Testis (tissue), 3 donors: ENCODE data around the gene BAIAP3. TPM values are rescaled to one million over a fixed set of nuclear protein-coding genes. Genes with fewer than 3 reads are reported as not detected.
A peak's percentile ranks its signal among the peaks of the same experiment; 100 is the strongest.
"Not testable (repeated sequence)": the region's sequence is repeated elsewhere in the genome, so short reads cannot be mapped to it uniquely, and the experiment has no call there.

Experiments used
- DNase-seq: peaks from one replicate; pipeline ENCODE4 v3.0.0-alpha.2; 2019
- H3K27ac ChIP-seq, 2 donors: fragments of 200-600 bp; sonication (generic); one replicate each; pipeline ENCODE4 v1.5.1; 2019
- H3K27me3 ChIP-seq: fragments of 200-600 bp; sonication (generic); one replicate; pipeline ENCODE4 v1.5.1; 2019
- H3K36me3 ChIP-seq: fragments of 200-600 bp; sonication (generic); one replicate; pipeline ENCODE4 v1.5.1; 2017; ENCODE audit warnings: low read depth; ENCODE audit errors: missing control alignments
- H3K4me1 ChIP-seq: fragments of 200-600 bp; sonication (generic); one replicate; pipeline ENCODE4 v1.5.1; 2019
- H3K4me3 ChIP-seq, 2 donors: fragments of 200-600 bp; sonication (generic); one replicate each; pipeline ENCODE4 v1.5.1; 2017 to 2019
- H3K9me3 ChIP-seq: fragments of 200-600 bp; sonication (generic); one replicate; pipeline ENCODE4 v1.5.1; 2017
- POLR2A ChIP-seq: fragments of 450-650 bp; IDR thresholded peaks from one replicate; pipeline ENCODE4 v1.6.1; 2017; ENCODE audit warnings: antibody characterized with exemption, mild to moderate bottlenecking, moderate library complexity
- WGBS, 2 donors: methylation state at CpG; one replicate each; pipeline ENCODE4 v1.1.5; 2018; 5-methylcytosine and 5-hydroxymethylcytosine counted together
- intact Hi-C: fragments of 100-400 bp; cut with DNase I; formaldehyde crosslinking; loops from one replicate; pipeline ENCODE4 v1.15.1; 2023; ENCODE audit warnings: low total_unique reads
- polyA plus RNA-seq: library from polyadenylated mRNA; stranded (reverse); fragments of 350-450 nt; fragmentation: Illumina TruSeq; extraction: RNeasy Lipid Tissue Mini Kit (QIAGEN cat#74804); gene quantifications from one replicate; pipeline ENCODE4 v1.2.3, GENCODE V29; 2014; ENCODE audit warnings: low read depth, low replicate concordance; ENCODE audit not compliant: insufficient read depth
- total RNA-seq, 2 donors: library from RNA; depleted of rRNA; stranded (reverse); fragments of >200 nt; gene quantifications; one replicate each; pipeline ENCODE4 v1.2.3, GENCODE V29; 2016
- TF ChIP-seq, protein P1 (sequence below), 3 experiments: fragments of 450-650 bp in 2 of 3; fragments of 200-600 bp in 1 of 3; sonication (generic) in 1 of 3; IDR thresholded peaks; one replicate each; pipeline ENCODE4 v1.5.1; 2016 to 2019; ENCODE audit warnings: antibody characterized with exemption in 3 of 3, mild to moderate bottlenecking in 2 of 3, moderate library complexity in 1 of 3

Gene BAIAP3
- total and polyA plus RNA-seq, 3 donors from 2014 or later = 23.0 to 60.4 (median 29.8) TPM

DNA sequence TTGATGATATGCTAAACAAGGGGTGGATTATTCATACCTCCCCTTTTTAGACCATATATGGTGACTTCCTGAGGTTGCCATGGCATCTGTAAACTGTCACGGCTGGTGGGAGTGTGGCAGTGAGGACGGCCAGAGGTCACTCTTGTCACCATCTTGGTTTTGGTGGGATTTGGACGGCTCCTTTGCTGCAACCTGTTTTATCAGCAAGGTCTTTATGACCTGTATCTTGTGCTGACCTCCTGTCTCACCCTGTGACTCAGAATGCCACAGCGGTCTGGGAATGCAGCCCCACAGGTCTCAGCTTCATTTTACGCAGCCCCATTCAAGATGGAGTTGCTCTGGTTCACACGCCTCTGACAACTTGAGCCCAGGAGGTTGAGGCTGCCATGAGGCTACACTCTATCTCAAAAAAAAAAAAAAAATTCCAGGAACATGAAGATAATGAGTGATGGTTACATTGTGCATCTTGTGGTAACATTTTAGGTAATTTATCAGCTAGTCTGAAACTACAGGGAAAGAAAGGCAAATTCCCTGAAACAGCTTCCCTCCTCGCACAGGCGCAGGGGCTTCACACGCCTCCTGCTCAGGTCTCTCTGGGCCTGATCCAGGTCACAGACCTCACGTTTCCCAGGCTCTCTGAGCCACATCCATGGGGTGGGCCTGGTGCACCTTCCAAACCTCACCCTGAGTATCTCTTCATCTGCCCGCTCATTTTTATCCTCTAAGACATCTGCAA lies 39.4 kb upstream of the BAIAP3 start:
- DNase-seq = no peak
- Histone ChIP-seq H3K9me3 (no peaks in the 10 kb centered on the region), H3K4me3 (no peak overlapping the region), H3K36me3 (no peaks in the 10 kb centered on the region), H3K4me1 (peaks cover 3% of the 10 kb centered on the region), H3K27me3 (no peaks in the 10 kb centered on the region), H3K27ac (peak overlapping the region in 1 of 2 donors; percentile 48)
- TF ChIP-seq POLR2A = no peak
- TF ChIP-seq, protein P1, sequence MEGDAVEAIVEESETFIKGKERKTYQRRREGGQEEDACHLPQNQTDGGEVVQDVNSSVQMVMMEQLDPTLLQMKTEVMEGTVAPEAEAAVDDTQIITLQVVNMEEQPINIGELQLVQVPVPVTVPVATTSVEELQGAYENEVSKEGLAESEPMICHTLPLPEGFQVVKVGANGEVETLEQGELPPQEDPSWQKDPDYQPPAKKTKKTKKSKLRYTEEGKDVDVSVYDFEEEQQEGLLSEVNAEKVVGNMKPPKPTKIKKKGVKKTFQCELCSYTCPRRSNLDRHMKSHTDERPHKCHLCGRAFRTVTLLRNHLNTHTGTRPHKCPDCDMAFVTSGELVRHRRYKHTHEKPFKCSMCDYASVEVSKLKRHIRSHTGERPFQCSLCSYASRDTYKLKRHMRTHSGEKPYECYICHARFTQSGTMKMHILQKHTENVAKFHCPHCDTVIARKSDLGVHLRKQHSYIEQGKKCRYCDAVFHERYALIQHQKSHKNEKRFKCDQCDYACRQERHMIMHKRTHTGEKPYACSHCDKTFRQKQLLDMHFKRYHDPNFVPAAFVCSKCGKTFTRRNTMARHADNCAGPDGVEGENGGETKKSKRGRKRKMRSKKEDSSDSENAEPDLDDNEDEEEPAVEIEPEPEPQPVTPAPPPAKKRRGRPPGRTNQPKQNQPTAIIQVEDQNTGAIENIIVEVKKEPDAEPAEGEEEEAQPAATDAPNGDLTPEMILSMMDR (IDR thresholded peaks at IDR 0.05) = no peak
- WGBS, 2 donors = 49 to 61% methylated on average over 11 of the region's 11 CpGs
- intact Hi-C loops = no loop called here

DNA sequence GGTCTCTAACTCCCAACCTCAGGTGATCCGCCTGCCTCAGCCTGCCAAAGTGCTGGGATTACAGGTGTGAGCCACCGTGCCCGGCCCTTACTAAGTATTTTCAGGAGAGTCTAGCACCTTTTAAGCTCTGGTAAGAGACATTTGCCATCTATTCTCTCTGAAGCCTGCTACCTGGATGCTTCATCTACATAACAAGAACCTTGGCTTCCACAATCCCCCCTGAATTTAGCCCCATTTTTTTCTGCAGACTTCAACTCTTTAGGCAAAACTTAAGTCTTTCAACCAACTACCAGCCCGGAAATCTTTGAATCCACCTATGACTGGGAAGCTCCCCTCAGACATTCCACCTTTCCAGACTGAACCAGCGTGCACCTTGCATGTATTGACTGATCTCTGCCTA lies 38.0 kb upstream of the BAIAP3 start:
- peaks cover 3% of the 10 kb centered on the region for H3K4me1 ChIP-seq
- no peak overlapping the region for H3K4me3 ChIP-seq
- H3K36me3 ChIP-seq = no peaks in the 10 kb centered on the region
- intact Hi-C loops = no loop called here
- TF ChIP-seq, protein P1 (IDR thresholded peaks at IDR 0.05) = no peak
- TF ChIP-seq POLR2A = no peak
- 64 to 70% methylated on average over 5 of the region's 5 CpGs for WGBS, 2 donors
- no peaks in the 10 kb centered on the region for H3K27me3 ChIP-seq
- no peak for DNase-seq
- H3K27ac ChIP-seq = no peak overlapping the region
- no peaks in the 10 kb centered on the region for H3K9me3 ChIP-seq

DNA sequence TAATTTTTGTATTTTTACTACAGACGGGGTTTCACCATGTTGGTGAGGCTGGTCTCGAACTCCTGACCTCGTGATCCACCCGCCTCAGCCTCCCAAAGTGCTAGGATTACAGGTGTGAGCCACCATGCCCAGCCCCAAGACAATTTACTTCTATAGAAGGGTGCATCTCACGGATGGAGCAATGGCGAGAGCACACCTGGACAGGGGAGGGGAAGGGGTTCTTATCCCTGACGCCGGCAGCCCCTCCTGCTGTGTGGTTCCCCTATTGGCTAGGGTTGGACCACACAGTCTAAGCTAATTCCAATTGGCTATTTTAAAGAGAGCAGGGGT lies 36.8 kb upstream of the BAIAP3 start:
- H3K27ac ChIP-seq, DNase-seq: not testable (repeated sequence)
- WGBS, 2 donors = 87 to 91% methylated on average over 8 of the region's 8 CpGs

GRCh38 chr16:1297018-1297696 lies 36.3 kb upstream of the BAIAP3 start:
- intact Hi-C loops = no loop called here
- H3K4me1 ChIP-seq = no peaks in the 10 kb centered on the region
- 59 to 68% methylated on average over 6 of the region's 6 CpGs for WGBS, 2 donors
- no peaks in the 10 kb centered on the region for H3K9me3 ChIP-seq
- H3K27ac ChIP-seq = no peak overlapping the region
- no peak for TF ChIP-seq POLR2A
- TF ChIP-seq, protein P1 (IDR thresholded peaks at IDR 0.05) = no peak
- no peaks in the 10 kb centered on the region for H3K27me3 ChIP-seq
- H3K36me3 ChIP-seq = no peaks in the 10 kb centered on the region
- no peak for DNase-seq
- no peak overlapping the region for H3K4me3 ChIP-seq

More for the DNA sequence above, 36.8 kb upstream of the BAIAP3 start:
- intact Hi-C loops, H3K9me3 ChIP-seq, H3K27me3 ChIP-seq, H3K36me3 ChIP-seq, H3K4me3 ChIP-seq, H3K4me1 ChIP-seq: not testable (repeated sequence)

DNA sequence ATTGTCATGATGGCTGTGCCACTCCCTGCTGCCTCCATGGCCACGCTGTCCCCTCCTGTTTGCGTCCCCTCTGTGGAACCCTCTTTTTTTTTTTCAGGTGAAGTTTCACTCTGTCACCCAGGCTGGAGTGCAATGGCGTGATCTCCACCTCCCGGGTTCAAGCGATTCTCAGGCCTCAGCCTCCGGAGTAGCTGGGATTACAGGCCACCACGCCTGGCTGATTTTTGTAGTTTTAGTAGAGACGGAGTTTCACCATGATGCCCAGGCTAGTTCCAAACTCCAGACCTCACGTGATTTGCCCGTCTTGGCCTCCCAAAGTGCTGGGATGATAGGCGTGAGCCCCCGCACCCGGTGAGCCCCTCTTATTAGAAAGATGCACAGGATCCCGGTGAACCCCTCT lies 35.0 kb upstream of the BAIAP3 start:
- Histone ChIP-seq H3K27me3 (no peaks in the 10 kb centered on the region), H3K27ac (no peak overlapping the region), H3K4me1 (no peaks in the 10 kb centered on the region), H3K36me3 (no peaks in the 10 kb centered on the region), H3K4me3 (no peak overlapping the region), H3K9me3 (no peaks in the 10 kb centered on the region)
- DNase-seq = no peak
- TF ChIP-seq, protein P1 (IDR thresholded peaks at IDR 0.05) = no peak
- TF ChIP-seq POLR2A = no peak
- WGBS, 2 donors = 88 to 94% methylated on average over 13 to 14 of the region's 14 CpGs
- intact Hi-C loops = no loop called here
